Liver (tissue), 9 donors: Measurements from ENCODE around the gene CDH13. TPM values are rescaled to one million over a fixed set of nuclear protein-coding genes. Genes with fewer than 3 reads are reported as not detected.

Experiments
- DNase-seq: peaks from one replicate; pipeline ENCODE4 v3.0.0-alpha.2; 2017; ENCODE audit warnings: low spot score
- H3K27ac ChIP-seq, 2 donors: one replicate each; pipeline ENCODE4 v1.7.0; 2013; ENCODE audit warnings: inconsistent platforms in 2 of 2, low read length in 2 of 2, control low read depth in 1 of 2, low read depth in 1 of 2, mild to moderate bottlenecking in 1 of 2
- H3K27me3 ChIP-seq, 4 donors: one replicate each; pipeline versions ENCODE4 v1.6.1 to v1.7.0; 2013; ENCODE audit warnings: low read length in 3 of 4, inconsistent platforms in 1 of 4, mild to moderate bottlenecking in 1 of 4, moderate library complexity in 1 of 4; ENCODE audit not compliant: control insufficient read depth in 4 of 4, insufficient read depth in 4 of 4
- H3K36me3 ChIP-seq, 4 donors: one replicate each; pipeline versions ENCODE4 v1.6.1 to v1.7.0; 2013; ENCODE audit warnings: low read length in 3 of 4, mild to moderate bottlenecking in 3 of 4, low read depth in 1 of 4, moderate library complexity in 1 of 4; ENCODE audit not compliant: control insufficient read depth in 4 of 4, insufficient read depth in 3 of 4
- H3K4me1 ChIP-seq, 4 donors: one replicate each; pipeline versions ENCODE4 v1.6.1 to v1.7.0; 2013; ENCODE audit warnings: low read length in 3 of 4, mild to moderate bottlenecking in 3 of 4, moderate library complexity in 1 of 4; ENCODE audit not compliant: control insufficient read depth in 4 of 4, insufficient read depth in 4 of 4
- H3K4me3 ChIP-seq, 3 donors: one replicate each; pipeline versions ENCODE4 v1.6.1 to v1.7.0; 2013; ENCODE audit warnings: low read length in 3 of 3, control low read depth in 1 of 3, low read depth in 1 of 3, mild to moderate bottlenecking in 1 of 3
- H3K9ac ChIP-seq, 2 donors: one replicate each; pipeline ENCODE4 v1.7.0; 2013; ENCODE audit warnings: low read length in 2 of 2, mild to moderate bottlenecking in 2 of 2, moderate library complexity in 2 of 2, control low read depth in 1 of 2, low read depth in 1 of 2
- H3K9me3 ChIP-seq, 4 donors: one replicate each; pipeline versions ENCODE4 v1.6.1 to v1.7.0; 2013; ENCODE audit warnings: low read length in 3 of 4; ENCODE audit not compliant: control insufficient read depth in 4 of 4
- ATF3 ChIP-seq: IDR thresholded peaks from 2 replicates; pipeline ENCODE4 v1.6.1; 2016; ENCODE audit warnings: antibody characterized with exemption
- CTCF ChIP-seq: fragments of 150-350 bp; IDR thresholded peaks from 2 replicates; pipeline ENCODE4 v1.5.1; 2017; ENCODE audit warnings: improper control_type of control experiment, low read depth, low read length; ENCODE audit not compliant: missing input control
- EGR1 ChIP-seq, 2 donors: IDR thresholded peaks; 2 replicates each; pipeline ENCODE4 v1.6.1; 2016 to 2018; ENCODE audit warnings: antibody characterized with exemption in 2 of 2, low read depth in 2 of 2
- FOXA1 ChIP-seq: IDR thresholded peaks from 2 replicates; pipeline ENCODE4 v1.6.1; 2016; ENCODE audit warnings: antibody characterized with exemption
- FOXA2 ChIP-seq: IDR thresholded peaks from 2 replicates; pipeline ENCODE4 v1.6.1; 2016; ENCODE audit warnings: antibody characterized with exemption
- GABPA ChIP-seq, 2 donors: IDR thresholded peaks in 1 of 2; conservative IDR thresholded peaks in 1 of 2; 2 replicates each; pipeline ENCODE4 v1.6.1; 2016; ENCODE audit warnings: antibody characterized with exemption in 2 of 2, mild to moderate bottlenecking in 1 of 2, moderate library complexity in 1 of 2
- HNF4A ChIP-seq, 2 donors: conservative IDR thresholded peaks; 2 replicates each; pipeline ENCODE4 v1.6.1; 2016; ENCODE audit warnings: antibody characterized with exemption in 2 of 2, mild to moderate bottlenecking in 2 of 2
- HNF4G ChIP-seq: IDR thresholded peaks from 2 replicates; pipeline ENCODE4 v1.6.1; 2016; ENCODE audit warnings: antibody characterized with exemption
- JUND ChIP-seq, 2 donors: IDR thresholded peaks; 2 replicates each; pipeline ENCODE4 v1.6.1; 2016; ENCODE audit warnings: antibody characterized with exemption in 2 of 2
- MAX ChIP-seq: IDR thresholded peaks from 2 replicates; pipeline ENCODE4 v1.6.1; 2016; ENCODE audit warnings: antibody characterized with exemption
- NR2F2 ChIP-seq: IDR thresholded peaks from 2 replicates; pipeline ENCODE4 v1.6.1; 2016; ENCODE audit warnings: antibody characterized with exemption
- RAD21 ChIP-seq, 2 donors: IDR thresholded peaks; 2 replicates each; pipeline ENCODE4 v1.6.1; 2016; ENCODE audit warnings: antibody characterized with exemption in 2 of 2, mild to moderate bottlenecking in 2 of 2
- REST ChIP-seq: IDR thresholded peaks from 2 replicates; pipeline ENCODE4 v1.6.1; 2016; ENCODE audit warnings: antibody characterized with exemption, mild to moderate bottlenecking
- RXRA ChIP-seq, 2 donors: IDR thresholded peaks; 2 replicates each; pipeline ENCODE4 v1.6.1; 2017 to 2018; ENCODE audit warnings: antibody characterized with exemption in 2 of 2, mild to moderate bottlenecking in 1 of 2
- SP1 ChIP-seq: IDR thresholded peaks from 2 replicates; pipeline ENCODE4 v1.6.1; 2018; ENCODE audit warnings: antibody characterized with exemption, mild to moderate bottlenecking
- TAF1 ChIP-seq: conservative IDR thresholded peaks from 2 replicates; pipeline ENCODE4 v1.6.1; 2016; ENCODE audit warnings: antibody characterized with exemption, mild to moderate bottlenecking
- YY1 ChIP-seq: IDR thresholded peaks from 2 replicates; pipeline ENCODE4 v1.6.1; 2016; ENCODE audit warnings: antibody characterized with exemption, mild to moderate bottlenecking
- ZBTB33 ChIP-seq: IDR thresholded peaks from 2 replicates; pipeline ENCODE4 v1.6.1; 2016; ENCODE audit warnings: antibody characterized with exemption
- WGBS: extraction: QIAGEN DNeasy Blood & Tissue Kit; methylation state at CpG from one replicate; pipeline ENCODE4 v1.1.7; 2013; 5-methylcytosine and 5-hydroxymethylcytosine counted together
- polyA plus RNA-seq, 2 donors: library from polyadenylated mRNA; stranded (reverse) in 1 of 2; unstranded in 1 of 2; fragments of 200-250 nt in 1 of 2; fragments of >200 nt in 1 of 2; fragmentation: Nextera tagmentation in 1 of 2; extraction: Ambion mirVana in 1 of 2; gene quantifications; one replicate each; pipeline versions ENCODE4 v1.2.1 to v1.2.3, GENCODE V29; 2013 to 2015
- total RNA-seq, 2 donors: library from RNA; depleted of rRNA; stranded (reverse); fragments of >200 nt; gene quantifications; one replicate each; pipeline ENCODE4 v1.2.3, GENCODE V29; 2014
- donor health status: healthy.
- donor health status: healthy.
- donor health status: healthy.
- donor health status: healthy.
- donor health status: healthy.

The CDH13 gene
- total and polyA plus RNA-seq, 4 donors: 0.21 to 1.5 (median 0.58) TPM

- no peak for DNase-seq
- Histone ChIP-seq H3K9me3 (no peaks in the 10 kb centered on the region), H3K27ac (no peak overlapping the region), H3K27me3 (no peaks in the 10 kb centered on the region), H3K9ac (no peak overlapping the region), H3K4me3 (no peak overlapping the region), H3K36me3 (no peaks in the 10 kb centered on the region), H3K4me1 (no peaks in the 10 kb centered on the region)
- no peak for TF ChIP-seq SP1
- no peak for TF ChIP-seq ATF3
- TF ChIP-seq ZBTB33: no peak
- no peak for TF ChIP-seq HNF4A (conservative IDR thresholded peaks at IDR 0.05)
- TF ChIP-seq HNF4G: no peak
- TF ChIP-seq JUND (IDR thresholded peaks at IDR 0.05): no peak
- TF ChIP-seq FOXA2: no peak
- TF ChIP-seq RXRA (IDR thresholded peaks at IDR 0.05): no peak
- no peak for TF ChIP-seq TAF1
- TF ChIP-seq NR2F2: no peak
- TF ChIP-seq REST: no peak
- no peak for TF ChIP-seq GABPA (IDR thresholded peaks at IDR 0.05 in 1 of 2, conservative IDR thresholded peaks at IDR 0.05 in 1 of 2)
- no peak for TF ChIP-seq RAD21 (IDR thresholded peaks at IDR 0.05)
- 92% methylated on average over 5 of the region's 5 CpGs for WGBS
Measured at GRCh38 chr16:82835487-82836155, 208.9 kb downstream of the CDH13 start.

GRCh38 chr16:82841108-82841507, 214.3 kb downstream of the CDH13 start:
- no peaks in the 10 kb centered on the region for H3K4me1 ChIP-seq
- no peaks in the 10 kb centered on the region for H3K27me3 ChIP-seq
- H3K4me3 ChIP-seq: no peak overlapping the region
- no peak for TF ChIP-seq SP1
- TF ChIP-seq FOXA1: no peak
- TF ChIP-seq YY1: no peak
- TF ChIP-seq MAX: no peak
- TF ChIP-seq REST: no peak
- no peak for TF ChIP-seq RXRA (IDR thresholded peaks at IDR 0.05)
- no peak for TF ChIP-seq CTCF
- no peak for TF ChIP-seq HNF4G
- TF ChIP-seq NR2F2: no peak
- no peak for TF ChIP-seq ATF3
- TF ChIP-seq RAD21 (IDR thresholded peaks at IDR 0.05): no peak
- TF ChIP-seq EGR1 (IDR thresholded peaks at IDR 0.05; ENCODE audit: low read depth in 2 of 2): no peak
- no peak for TF ChIP-seq TAF1
- no peak for TF ChIP-seq JUND (IDR thresholded peaks at IDR 0.05)
- no peaks in the 10 kb centered on the region for H3K36me3 ChIP-seq
- WGBS: 79% methylated on average over 3 of the region's 3 CpGs
- no peak overlapping the region for H3K27ac ChIP-seq
- H3K9ac ChIP-seq: no peak overlapping the region
- no peak for DNase-seq
- no peaks in the 10 kb centered on the region for H3K9me3 ChIP-seq
